B cell (primary cell): ENCODE measurements around the gene HCST. TPM values are rescaled to one million over a fixed set of nuclear protein-coding genes. Genes with fewer than 3 reads are reported as not detected.

Experiments
- ATAC-seq: fragments of 200-7000 bp; cut with Tn5 transposase; one replicate; pipeline ENCODE4 v1.10.0; 2021; ENCODE audit warnings: low read depth, mild to moderate bottlenecking, moderate number of reproducible peaks, moderate library complexity
- CTCF ChIA-PET: fragments of 350-600 bp; sonication (Branson Sonifier 250); formaldehyde crosslinking; loops from one replicate; lab custom pipeline; 2021; ENCODE audit warnings: antibody characterized with exemption, inconsistent platforms; lab: Charles Lee
- POLR2A ChIA-PET: fragments of 350-600 bp; sonication (Branson Sonifier 250); formaldehyde crosslinking; loops from one replicate; lab custom pipeline; 2021; ENCODE audit warnings: antibody characterized with exemption; lab: Charles Lee
- DNase-seq: peaks from one replicate; pipeline ENCODE4 v3.0.0; 2013
- H2AFZ ChIP-seq: 2 replicates; pipeline ENCODE4 v1.6.1; 2012; ENCODE audit warnings: mild to moderate bottlenecking, low read depth, low read length; ENCODE audit not compliant: insufficient read depth, poor library complexity, severe bottlenecking
- H3K27ac ChIP-seq, 2 donors: 1 replicate in 1 of 2; 2 replicates in 1 of 2; pipeline ENCODE4 v1.5.1; 2012 to 2013; ENCODE audit warnings: low read length in 2 of 2, mild to moderate bottlenecking in 2 of 2, moderate library complexity in 1 of 2
- H3K27me3 ChIP-seq, 4 experiments: fragments of 200-600 bp in 1 of 4; sonication (generic) in 1 of 4; replicated peaks in 1 of 4; 1 replicate in 2 of 4; 2 replicates in 2 of 4; pipeline versions ENCODE4 v1.6.1 to v1.7.0; 2013 to 2016; ENCODE audit warnings: low read length in 3 of 4, mild to moderate bottlenecking in 2 of 4, mixed read lengths in 1 of 4, moderate library complexity in 1 of 4; ENCODE audit not compliant: insufficient read depth in 4 of 4, control insufficient read depth in 3 of 4; ENCODE audit errors: control extremely low read depth in 1 of 4
- H3K36me3 ChIP-seq, 2 experiments: replicated peaks in 1 of 2; 1 replicate in 1 of 2; 2 replicates in 1 of 2; pipeline versions ENCODE4 v1.6.1 to v1.7.1; 2013; ENCODE audit warnings: low read length in 1 of 2; ENCODE audit not compliant: insufficient read depth in 2 of 2, control insufficient read depth in 1 of 2; ENCODE audit errors: control extremely low read depth in 1 of 2, extremely low read depth in 1 of 2
- H3K4me1 ChIP-seq, 2 donors: fragments of 200-600 bp in 1 of 2; sonication (generic) in 1 of 2; 1 replicate in 1 of 2; 2 replicates in 1 of 2; pipeline versions ENCODE4 v1.5.1 to v1.6.1; 2013 to 2017; ENCODE audit warnings: low read length in 2 of 2; ENCODE audit not compliant: control insufficient read depth in 2 of 2, insufficient read depth in 2 of 2
- H3K4me2 ChIP-seq: replicated peaks from 2 replicates; pipeline ENCODE3; 2012; ENCODE audit warnings: mild to moderate bottlenecking, low read depth, low read length; ENCODE audit not compliant: poor library complexity, severe bottlenecking
- H3K4me3 ChIP-seq, 5 experiments: fragments of 200-600 bp in 1 of 5; sonication (generic) in 1 of 5; 1 replicate in 3 of 5; 2 replicates in 2 of 5; pipeline versions ENCODE4 v1.5.1 to v1.7.0; 2011 to 2016; ENCODE audit warnings: low read length in 4 of 5, mild to moderate bottlenecking in 4 of 5, low read depth in 2 of 5, control low read depth in 1 of 5, moderate library complexity in 1 of 5; ENCODE audit not compliant: insufficient read depth in 1 of 5; ENCODE audit errors: control extremely low read depth in 1 of 5, extremely low read depth in 1 of 5
- H3K79me2 ChIP-seq: fragments of 200-600 bp; sonication (generic); one replicate; pipeline ENCODE4 v1.6.0; 2016; ENCODE audit warnings: low read length; ENCODE audit not compliant: control insufficient read depth, insufficient read depth
- H3K9ac ChIP-seq: fragments of 200-600 bp; sonication (generic); 2 replicates; pipeline ENCODE4 v1.6.1; 2017; ENCODE audit warnings: mild to moderate bottlenecking, low read length, moderate library complexity
- H3K9me3 ChIP-seq, 3 donors: one replicate each; pipeline versions ENCODE4 v1.6.1 to v1.7.1; 2013; ENCODE audit warnings: low read length in 2 of 3; ENCODE audit not compliant: control insufficient read depth in 2 of 3, insufficient read depth in 1 of 3; ENCODE audit errors: control extremely low read depth in 1 of 3
- H4K20me1 ChIP-seq: 2 replicates; pipeline ENCODE4 v1.6.0; 2012; ENCODE audit warnings: mild to moderate bottlenecking, low read length; ENCODE audit not compliant: insufficient read depth, control insufficient read depth, poor library complexity, severe bottlenecking
- H3K27ac Mint-ChIP-seq: one replicate; pipeline ENCODE4 v1.8.0; 2021; ENCODE audit warnings: mixed read lengths
- H3K27me3 Mint-ChIP-seq: one replicate; pipeline ENCODE4 v1.8.0; 2021; ENCODE audit warnings: mixed read lengths
- H3K4me1 Mint-ChIP-seq: one replicate; pipeline ENCODE4 v1.8.0; 2021; ENCODE audit warnings: mixed read lengths
- H3K4me3 Mint-ChIP-seq: one replicate; pipeline ENCODE4 v1.8.0; 2021; ENCODE audit warnings: mixed read lengths
- H3K9me3 Mint-ChIP-seq: one replicate; pipeline ENCODE4 v1.8.0; 2022; ENCODE audit warnings: mixed read lengths; ENCODE audit not compliant: insufficient read depth
- CTCF ChIP-seq: fragments of 200-600 bp; IDR thresholded peaks from one replicate; pipeline ENCODE4 v1.8.0; 2022; ENCODE audit warnings: antibody characterized with exemption, mild to moderate bottlenecking
- EZH2 ChIP-seq: IDR thresholded peaks from 2 replicates; pipeline ENCODE4 v1.6.1; 2012; ENCODE audit warnings: borderline replicate concordance, low read depth, mild to moderate bottlenecking, moderate library complexity, low read length; ENCODE audit not compliant: insufficient read depth, poor library complexity, severe bottlenecking
- WGBS: methylation state at CpG from one replicate; pipeline ENCODE4 v1.1.5; 2013; ENCODE audit warnings: missing lambda C conversion rate; ENCODE audit not compliant: insufficient coverage; 5-methylcytosine and 5-hydroxymethylcytosine counted together
- intact Hi-C: fragments of 100-400 bp; cut with micrococcal nuclease; formaldehyde crosslinking; loops from one replicate; pipeline ENCODE4 v1.10.0; 2022
- polyA plus RNA-seq: library from polyadenylated mRNA; depleted of rRNA; stranded (reverse); fragments of >200 nt; gene quantifications from 2 replicates; pipeline ENCODE4 v1.2.3, GENCODE V29; 2012
- small RNA-seq: library from RNA; depleted of rRNA; stranded (forward); fragments of <200 nt; gene quantifications from one replicate; pipeline ENCODE3, GENCODE V24; 2012; ENCODE audit warnings: low replicate concordance, low read depth; ENCODE audit not compliant: insufficient read length
- total RNA-seq, 2 donors: library from RNA; stranded (reverse); fragments of 120-200 nt in 1 of 2; gene quantifications; 1 replicate in 1 of 2; 2 replicates in 1 of 2; pipeline versions ENCODE4 v1.2.3 to v1.2.4, GENCODE V29; 2013 to 2022

The HCST gene
- total and polyA plus RNA-seq, 2 donors (not counting 1 experiment from before 2014, with no cell fraction given), result 4.8 to 40.6 TPM

GRCh38 chr19:35949131-35949530 is 46.8 kb downstream of the HCST start:
- intact Hi-C loops, result no loop called here
- Histone ChIP-seq H4K20me1 (no peaks in the 10 kb centered on the region), H3K4me1 (peaks cover 14 to 20% of the 10 kb centered on the region in 2 donors), H2AFZ (no peak overlapping the region), H3K9me3 (peaks cover 0 to 11% (median 0%) of the 10 kb centered on the region in 3 donors), H3K4me2 (no peak overlapping the region), H3K4me3 (no peak overlapping the region), H3K9ac (no peak overlapping the region), H3K27ac (no peak overlapping the region), H3K79me2 (no peaks in the 10 kb centered on the region), H3K27me3 (no peaks in the 10 kb centered on the region), H3K36me3 (no peaks in the 10 kb centered on the region)
- no peak overlapping the region for H3K4me3 Mint-ChIP-seq
- TF ChIP-seq EZH2 (no peak), CTCF (no peak)
- WGBS, result 80% methylated on average over 1 of the region's 2 CpGs
- ChIA-PET CTCF (interaction anchor here (0.8 to 1.2 kb wide), 3 partner anchors 10 to 221 kb away, joined by 3 to 4 read pairs (median 3); no protein-coding TSS in a partner anchor), POLR2A (no interaction called here)
- no peak for ATAC-seq
- H3K9me3 Mint-ChIP-seq, result no peaks in the 10 kb centered on the region
- peaks cover 15% of the 10 kb centered on the region for H3K4me1 Mint-ChIP-seq
- H3K27me3 Mint-ChIP-seq, result peaks cover 7% of the 10 kb centered on the region
- H3K27ac Mint-ChIP-seq, result no peak overlapping the region
- DNase-seq, result no peak

Small RNA genes within 50 kb of the gene (small RNA-seq; reads per million reads assigned to genes)
- not detected for gene RN7SL402P

Other genes starting within 250 kb of the HCST start
- gene UPK1A, start 236.0 kb upstream of the HCST start, total RNA-seq, result not detected in 2 replicates
- gene UPK1A, start 236.0 kb upstream of the HCST start, polyA plus RNA-seq, result 0.16 and 0.17 TPM in 2 replicates
- 28.1 and 30.9 TPM in 2 replicates for gene ZBTB32, start 198.0 kb upstream of the HCST start, total RNA-seq
- 8.5 and 18.9 TPM in 2 replicates for gene ZBTB32, start 198.0 kb upstream of the HCST start, polyA plus RNA-seq
- 84.5 and 85.6 TPM in 2 replicates for gene KMT2B, start 184.5 kb upstream of the HCST start, total RNA-seq
- 96.9 and 106 TPM in 2 replicates for gene KMT2B, start 184.5 kb upstream of the HCST start, polyA plus RNA-seq
- gene IGFLR1, start 160.1 kb upstream of the HCST start, total RNA-seq, result 245 and 248 TPM in 2 replicates
- 110 and 130 TPM in 2 replicates for gene IGFLR1, start 160.1 kb upstream of the HCST start, polyA plus RNA-seq
- 62.1 and 62.7 TPM in 2 replicates for gene U2AF1L4, start 157.1 kb upstream of the HCST start, total RNA-seq
- gene U2AF1L4, start 157.1 kb upstream of the HCST start, polyA plus RNA-seq, result 89.7 and 170 TPM in 2 replicates
- gene PSENEN, start 156.9 kb upstream of the HCST start, total RNA-seq, result 29.1 and 36.4 TPM in 2 replicates
- gene PSENEN, start 156.9 kb upstream of the HCST start, polyA plus RNA-seq, result 11.7 and 17.7 TPM in 2 replicates
- gene LIN37, start 154.0 kb upstream of the HCST start, total RNA-seq, result 22.3 and 22.8 TPM in 2 replicates
- gene LIN37, start 154.0 kb upstream of the HCST start, polyA plus RNA-seq, result 64.1 and 76.1 TPM in 2 replicates
- gene HSPB6, start 145.5 kb upstream of the HCST start, total RNA-seq, result not detected in 2 replicates
- not detected in 2 replicates for gene HSPB6, start 145.5 kb upstream of the HCST start, polyA plus RNA-seq
- 61.0 and 65.6 TPM in 2 replicates for gene PROSER3, start 144.4 kb upstream of the HCST start, total RNA-seq
- 26.0 and 30.7 TPM in 2 replicates for gene PROSER3, start 144.4 kb upstream of the HCST start, polyA plus RNA-seq
- gene ARHGAP33, start 127.0 kb upstream of the HCST start, total RNA-seq, result 18.2 and 21.6 TPM in 2 replicates
- 27.8 and 28.7 TPM in 2 replicates for gene ARHGAP33, start 127.0 kb upstream of the HCST start, polyA plus RNA-seq
- gene PRODH2, start 89.7 kb upstream of the HCST start, total RNA-seq, result not detected in 2 replicates
- gene PRODH2, start 89.7 kb upstream of the HCST start, polyA plus RNA-seq, result not detected in 2 replicates
- not detected in 2 replicates for gene NPHS1, start 50.0 kb upstream of the HCST start, total RNA-seq
- not detected in 2 replicates for gene NPHS1, start 50.0 kb upstream of the HCST start, polyA plus RNA-seq
- not detected in 2 replicates for gene KIRREL2, start 45.6 kb upstream of the HCST start, total RNA-seq
- not detected in 2 replicates for gene KIRREL2, start 45.6 kb upstream of the HCST start, polyA plus RNA-seq
- gene APLP1, start 34.0 kb upstream of the HCST start, total RNA-seq, result not detected in 2 replicates
- 0.06 TPM in 1 of 2 replicates, not detected in the other for gene APLP1, start 34.0 kb upstream of the HCST start, polyA plus RNA-seq
- 272 and 276 TPM in 2 replicates for gene NFKBID, start 2.0 kb upstream of the HCST start, total RNA-seq
- 111 and 618 TPM in 2 replicates for gene NFKBID, start 2.0 kb upstream of the HCST start, polyA plus RNA-seq
- gene TYROBP, start 5.8 kb downstream of the HCST start, total RNA-seq, result 2.7 and 3.3 TPM in 2 replicates
- 14.8 and 25.6 TPM in 2 replicates for gene TYROBP, start 5.8 kb downstream of the HCST start, polyA plus RNA-seq
- 1.6 and 2.1 TPM in 2 replicates for gene LRFN3, start 33.8 kb downstream of the HCST start, total RNA-seq
- 0.62 and 0.79 TPM in 2 replicates for gene LRFN3, start 33.8 kb downstream of the HCST start, polyA plus RNA-seq
- gene SDHAF1, start 92.7 kb downstream of the HCST start, total RNA-seq, result 24.2 and 24.6 TPM in 2 replicates
- gene SDHAF1, start 92.7 kb downstream of the HCST start, polyA plus RNA-seq, result 11.8 and 22.0 TPM in 2 replicates
- gene SYNE4, start 106.3 kb downstream of the HCST start, total RNA-seq, result 2.4 and 3.4 TPM in 2 replicates
- 2.3 and 2.5 TPM in 2 replicates for gene SYNE4, start 106.3 kb downstream of the HCST start, polyA plus RNA-seq
- gene ALKBH6, start 111.7 kb downstream of the HCST start, total RNA-seq, result 49.4 and 54.5 TPM in 2 replicates
- 56.5 and 65.5 TPM in 2 replicates for gene ALKBH6, start 111.7 kb downstream of the HCST start, polyA plus RNA-seq
- 1.3 and 1.8 TPM in 2 replicates for gene CLIP3, start 130.3 kb downstream of the HCST start, total RNA-seq
- gene CLIP3, start 130.3 kb downstream of the HCST start, polyA plus RNA-seq, result 0.42 and 0.55 TPM in 2 replicates
- gene THAP8, start 151.8 kb downstream of the HCST start, total RNA-seq, result 3.9 and 4.5 TPM in 2 replicates
- gene THAP8, start 151.8 kb downstream of the HCST start, polyA plus RNA-seq, result 2.8 and 5.7 TPM in 2 replicates
- 1.9 and 3.0 TPM in 2 replicates for gene WDR62, start 152.4 kb downstream of the HCST start, total RNA-seq
- 1.8 and 1.9 TPM in 2 replicates for gene WDR62, start 152.4 kb downstream of the HCST start, polyA plus RNA-seq
- gene OVOL3, start 208.6 kb downstream of the HCST start, total RNA-seq, result not detected in 2 replicates
- not detected in 2 replicates for gene OVOL3, start 208.6 kb downstream of the HCST start, polyA plus RNA-seq
- gene POLR2I, start 212.3 kb downstream of the HCST start, total RNA-seq, result 28.2 and 33.4 TPM in 2 replicates
- 30.2 and 39.1 TPM in 2 replicates for gene POLR2I, start 212.3 kb downstream of the HCST start, polyA plus RNA-seq
- gene TBCB, start 212.9 kb downstream of the HCST start, total RNA-seq, result 145 and 148 TPM in 2 replicates
- 187 and 193 TPM in 2 replicates for gene TBCB, start 212.9 kb downstream of the HCST start, polyA plus RNA-seq
- gene CAPNS1, start 237.5 kb downstream of the HCST start, total RNA-seq, result 294 and 296 TPM in 2 replicates
- 201 and 272 TPM in 2 replicates for gene CAPNS1, start 237.5 kb downstream of the HCST start, polyA plus RNA-seq
- not detected in 2 replicates for gene COX7A1, start 249.9 kb downstream of the HCST start, total RNA-seq
- gene COX7A1, start 249.9 kb downstream of the HCST start, polyA plus RNA-seq, result not detected in 2 replicates